ENCODE data around the gene TRPT1.

Gene TRPT1

GRCh38 chr11:64229090-64229743 is 3.2 kb upstream of the TRPT1 start:
- DNase-seq, result no peak

GRCh38 chr11:64227405-64227956 is 1.5 kb upstream of the TRPT1 start:
- no peak for DNase-seq

GRCh38 chr11:64226507-64227051 is 593 bp upstream of the TRPT1 start:
- DNase-seq, result peak; percentile 72

- no peak for DNase-seq
These were observed 937 bp downstream of the TRPT1 start for GRCh38 chr11:64224891-64225607.

- DNase-seq, result no peak
These were observed 1.7 kb downstream of the TRPT1 start for GRCh38 chr11:64224151-64224890.

- no peak for DNase-seq
These were observed 2.9 kb downstream of the TRPT1 start for GRCh38 chr11:64223001-64223651.

GRCh38 chr11:64222651-64223000 is 3.4 kb downstream of the TRPT1 start:
- no peak for DNase-seq

GRCh38 chr11:64220798-64221197 is 5.2 kb downstream of the TRPT1 start:
- DNase-seq, result no peak

- no peak for DNase-seq
These were observed 5.7 kb downstream of the TRPT1 start for GRCh38 chr11:64220271-64220670.

- DNase-seq, result no peak
These were observed 6.2 kb downstream of the TRPT1 start for GRCh38 chr11:64219755-64220154.

GRCh38 chr11:64219354-64219684 is 6.7 kb downstream of the TRPT1 start:
- DNase-seq, result no peak

- no peak for DNase-seq
These were observed 7.2 kb downstream of the TRPT1 start for GRCh38 chr11:64218628-64219353.

- no peak for DNase-seq
These were observed 9.1 kb downstream of the TRPT1 start for GRCh38 chr11:64216879-64217278.

- DNase-seq, result no peak
These were observed 14.7 kb downstream of the TRPT1 start for GRCh38 chr11:64211181-64211872.

- no peak for DNase-seq
These were observed 15.5 kb downstream of the TRPT1 start for GRCh38 chr11:64210301-64211020.

- DNase-seq, result no peak
These were observed 16.5 kb downstream of the TRPT1 start for GRCh38 chr11:64209563-64209843.

GRCh38 chr11:64208796-64209562 is 17.0 kb downstream of the TRPT1 start:
- no peak for DNase-seq

- no peak for DNase-seq
These were observed 17.7 kb downstream of the TRPT1 start for GRCh38 chr11:64208086-64208795.

- no peak for DNase-seq
These were observed 18.5 kb downstream of the TRPT1 start for GRCh38 chr11:64207256-64208085.
